Ascending aorta (tissue), 2 donors: Measurements from ENCODE around the gene SHE. TPM values are rescaled to one million over a fixed set of nuclear protein-coding genes. Genes with fewer than 3 reads are reported as not detected.

Experiments
- DNase-seq, 2 donors: peaks; one replicate each; pipeline ENCODE4 v3.0.0-alpha.2; 2019; ENCODE audit warnings: low spot score in 2 of 2
- H3K27ac ChIP-seq, 2 donors: fragments of 200-600 bp; sonication (generic); one replicate each; pipeline ENCODE4 v1.5.1; 2016 to 2017; ENCODE audit warnings: mild to moderate bottlenecking in 1 of 2
- H3K27me3 ChIP-seq: fragments of 200-600 bp; sonication (generic); one replicate; pipeline ENCODE4 v1.5.1; 2017
- H3K36me3 ChIP-seq, 2 donors: fragments of 200-600 bp; sonication (generic); one replicate each; pipeline ENCODE4 v1.5.1; 2016
- H3K4me1 ChIP-seq, 2 donors: fragments of 200-600 bp; sonication (generic); one replicate each; pipeline ENCODE4 v1.5.1; 2016 to 2017; ENCODE audit warnings: mild to moderate bottlenecking in 1 of 2
- H3K4me3 ChIP-seq, 2 donors: fragments of 200-600 bp; sonication (generic); one replicate each; pipeline ENCODE4 v1.5.1; 2016 to 2017; ENCODE audit warnings: mild to moderate bottlenecking in 1 of 2
- H3K9me3 ChIP-seq, 2 donors: fragments of 200-600 bp; sonication (generic); one replicate each; pipeline ENCODE4 v1.5.1; 2016
- intact Hi-C: fragments of 100-400 bp; cut with DNase I; formaldehyde crosslinking; loops from one replicate; pipeline ENCODE4 v1.15.1; 2023
- total RNA-seq: library from RNA; depleted of rRNA; stranded (reverse); fragments of >200 nt; gene quantifications from one replicate; pipeline ENCODE4 v1.1.0, GENCODE V29; 2016
- TF ChIP-seq, protein P1 (sequence below), 3 experiments: fragments of 200-600 bp in 2 of 3; fragments of 450-650 bp in 1 of 3; sonication (generic) in 2 of 3; IDR thresholded peaks; one replicate each; pipeline ENCODE4 v1.5.1; 2016 to 2019; ENCODE audit warnings: antibody characterized with exemption in 3 of 3, mild to moderate bottlenecking in 1 of 3, moderate library complexity in 1 of 3

Gene SHE
- total RNA-seq, 1 donor from 2014 or later = 107 TPM

DNA sequence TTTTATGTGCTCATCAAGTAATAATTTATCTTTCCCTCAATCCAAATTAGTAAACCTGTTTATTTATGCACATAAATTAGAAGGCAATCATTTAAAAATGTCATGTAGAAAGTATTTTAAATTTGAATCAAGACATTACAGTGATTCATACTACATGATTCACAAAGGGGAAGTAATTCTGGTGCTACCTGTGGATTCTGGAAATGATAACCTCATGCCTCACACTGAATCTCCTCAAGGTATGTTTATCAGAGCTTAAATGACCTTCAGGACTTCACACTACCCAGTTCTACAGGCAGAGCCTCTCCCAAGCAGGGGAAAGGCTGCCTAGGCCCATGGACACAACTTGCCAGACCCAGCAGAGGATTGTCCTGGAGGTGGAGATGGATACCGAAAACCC, 25.4 kb downstream of the SHE start:
- H3K4me1 ChIP-seq = no peaks in the 10 kb centered on the region
- intact Hi-C loops = no loop called here
- TF ChIP-seq, protein P1, sequence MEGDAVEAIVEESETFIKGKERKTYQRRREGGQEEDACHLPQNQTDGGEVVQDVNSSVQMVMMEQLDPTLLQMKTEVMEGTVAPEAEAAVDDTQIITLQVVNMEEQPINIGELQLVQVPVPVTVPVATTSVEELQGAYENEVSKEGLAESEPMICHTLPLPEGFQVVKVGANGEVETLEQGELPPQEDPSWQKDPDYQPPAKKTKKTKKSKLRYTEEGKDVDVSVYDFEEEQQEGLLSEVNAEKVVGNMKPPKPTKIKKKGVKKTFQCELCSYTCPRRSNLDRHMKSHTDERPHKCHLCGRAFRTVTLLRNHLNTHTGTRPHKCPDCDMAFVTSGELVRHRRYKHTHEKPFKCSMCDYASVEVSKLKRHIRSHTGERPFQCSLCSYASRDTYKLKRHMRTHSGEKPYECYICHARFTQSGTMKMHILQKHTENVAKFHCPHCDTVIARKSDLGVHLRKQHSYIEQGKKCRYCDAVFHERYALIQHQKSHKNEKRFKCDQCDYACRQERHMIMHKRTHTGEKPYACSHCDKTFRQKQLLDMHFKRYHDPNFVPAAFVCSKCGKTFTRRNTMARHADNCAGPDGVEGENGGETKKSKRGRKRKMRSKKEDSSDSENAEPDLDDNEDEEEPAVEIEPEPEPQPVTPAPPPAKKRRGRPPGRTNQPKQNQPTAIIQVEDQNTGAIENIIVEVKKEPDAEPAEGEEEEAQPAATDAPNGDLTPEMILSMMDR (IDR thresholded peaks at IDR 0.05) = no peak

DNA sequence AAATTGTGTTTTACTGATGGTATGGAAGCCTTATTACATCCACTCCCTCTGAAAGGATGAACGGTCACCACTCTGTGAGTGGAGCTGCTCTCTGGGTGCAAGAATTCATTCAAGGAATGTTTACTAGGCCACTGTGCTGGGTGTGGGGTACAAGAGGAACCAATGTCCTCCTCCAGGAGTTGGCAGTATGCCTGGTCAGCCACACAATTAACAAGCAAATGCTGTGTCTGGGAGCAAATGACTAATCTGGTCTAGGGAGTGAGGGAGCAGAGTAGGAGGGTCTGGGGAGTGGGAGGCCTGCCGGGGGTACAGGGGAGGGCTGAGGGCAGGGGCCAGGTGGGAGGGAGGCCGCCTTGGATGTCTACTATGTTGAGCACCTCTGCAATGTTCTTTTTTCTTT, 27.4 kb downstream of the SHE start:
- H3K4me3 ChIP-seq = no peak overlapping the region

More for the DNA sequence above, 25.4 kb downstream of the SHE start:
- Histone ChIP-seq H3K36me3 (no peaks in the 10 kb centered on the region), H3K27me3 (no peaks in the 10 kb centered on the region), H3K9me3 (no peaks in the 10 kb centered on the region), H3K4me3 (no peak overlapping the region), H3K27ac (no peak overlapping the region)
- DNase-seq = no peak

DNA sequence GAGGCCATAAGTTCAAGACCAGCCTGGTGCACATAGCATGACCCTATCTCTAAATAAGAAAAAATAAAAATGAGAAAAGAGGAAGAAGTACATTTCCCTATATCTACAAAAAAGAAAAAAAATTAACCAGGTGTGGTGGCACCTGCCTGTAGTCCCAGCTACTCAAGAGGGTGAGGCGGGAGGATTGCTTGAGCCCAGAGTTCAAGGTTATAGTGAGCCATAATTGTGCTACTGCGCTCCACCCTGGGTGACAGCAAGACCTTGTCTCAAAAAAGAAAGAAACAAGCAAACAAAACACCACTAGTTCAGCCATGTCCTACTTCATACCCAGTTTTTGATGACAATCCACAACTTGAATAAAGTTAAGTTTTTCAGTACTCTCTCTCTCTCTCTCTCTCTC, 30.9 kb downstream of the SHE start:
- Histone ChIP-seq H3K4me1 (no peaks in the 10 kb centered on the region), H3K27ac (no peak overlapping the region), H3K36me3 (peaks cover 0 to 4% of the 10 kb centered on the region in 2 donors), H3K4me3 (no peak overlapping the region), H3K9me3 (no peaks in the 10 kb centered on the region), H3K27me3 (no peaks in the 10 kb centered on the region)
- no peak for DNase-seq
- intact Hi-C loops = no loop called here
- TF ChIP-seq, protein P1 (IDR thresholded peaks at IDR 0.05) = no peak

More for the DNA sequence above, 27.4 kb downstream of the SHE start:
- TF ChIP-seq, protein P1 (IDR thresholded peaks at IDR 0.05) = no peak
- Histone ChIP-seq H3K36me3 (no peaks in the 10 kb centered on the region), H3K4me1 (no peaks in the 10 kb centered on the region), H3K27me3 (no peaks in the 10 kb centered on the region), H3K27ac (no peak overlapping the region), H3K9me3 (no peaks in the 10 kb centered on the region)
- no peak for DNase-seq
- intact Hi-C loops = no loop called here

DNA sequence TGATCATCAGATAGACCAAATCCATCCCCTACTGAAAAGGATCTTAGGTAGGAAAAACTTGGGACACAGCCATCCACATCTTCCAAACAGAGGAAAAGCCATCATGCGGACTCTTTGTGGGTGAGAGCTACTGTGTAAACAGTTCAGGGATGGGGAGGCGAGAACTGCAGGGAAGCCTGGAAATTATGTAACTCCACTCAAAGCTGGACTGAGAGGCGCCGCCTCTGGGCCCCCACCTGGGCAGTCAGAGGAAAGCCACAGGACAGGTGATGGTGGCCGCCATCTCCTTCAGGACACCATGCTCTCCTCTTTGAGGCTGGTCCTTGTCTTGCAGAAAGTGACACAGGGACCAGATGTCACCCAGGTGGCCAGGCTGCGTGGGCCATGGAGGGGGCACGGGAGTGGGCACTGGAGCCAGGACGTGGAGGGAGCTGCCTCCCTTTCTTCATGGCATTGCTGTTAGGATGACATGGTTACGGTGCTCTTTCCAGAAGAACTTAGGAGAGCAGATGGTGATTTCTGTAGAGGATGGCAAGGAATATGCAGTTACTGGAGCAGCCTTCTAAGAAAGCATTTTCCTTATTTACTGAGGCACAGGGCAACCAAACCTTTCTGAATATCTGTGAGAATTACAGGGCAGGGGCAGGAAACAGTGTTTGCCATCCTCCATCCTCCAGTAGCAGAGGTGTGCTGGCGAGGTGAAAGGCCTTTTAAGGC, 32.2 kb downstream of the SHE start:
- H3K36me3 ChIP-seq = peaks cover 7 to 16% of the 10 kb centered on the region in 2 donors
- H3K9me3 ChIP-seq = no peaks in the 10 kb centered on the region
- H3K27me3 ChIP-seq = no peaks in the 10 kb centered on the region
- DNase-seq = no peak
- intact Hi-C loops = no loop called here
- H3K4me3 ChIP-seq = no peak overlapping the region
- no peaks in the 10 kb centered on the region for H3K4me1 ChIP-seq
- TF ChIP-seq, protein P1 (IDR thresholded peaks at IDR 0.05) = no peak
- no peak overlapping the region for H3K27ac ChIP-seq

DNA sequence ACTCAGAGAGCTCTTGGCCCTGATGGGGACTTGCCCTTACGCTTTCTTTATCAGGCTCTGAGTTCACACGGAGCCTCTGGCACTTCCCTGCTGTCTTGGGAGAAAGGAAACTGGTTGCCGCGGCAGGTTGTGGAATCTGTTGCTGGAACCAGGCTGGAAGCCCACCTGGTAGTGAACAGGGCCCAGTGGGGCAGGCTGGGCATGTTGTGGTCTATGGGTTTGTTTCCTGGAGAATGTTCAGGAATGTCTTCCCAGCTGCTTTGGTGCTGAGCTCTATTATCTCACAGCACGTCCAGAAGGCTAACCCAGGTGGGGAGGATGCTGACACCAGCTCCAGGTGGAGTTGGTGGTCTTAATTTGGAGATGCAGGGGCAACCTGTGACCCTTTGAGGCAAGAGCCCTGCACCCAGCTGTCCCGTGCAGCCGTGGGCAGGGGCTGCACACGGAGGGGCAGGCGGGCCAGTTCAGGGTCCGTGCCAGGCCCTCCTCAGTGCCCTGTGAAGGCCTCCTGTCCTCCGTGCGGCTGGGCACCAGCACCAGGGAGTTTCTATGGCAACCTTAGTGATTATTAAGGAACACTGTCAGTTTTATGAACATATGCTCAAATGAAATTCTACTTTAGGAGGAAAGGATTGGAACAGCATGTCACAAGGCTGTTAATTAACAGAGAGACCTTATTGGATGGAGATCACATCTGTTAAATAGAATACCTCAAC, 33.5 kb downstream of the SHE start:
- H3K27me3 ChIP-seq = no peaks in the 10 kb centered on the region
- TF ChIP-seq, protein P1 (IDR thresholded peaks at IDR 0.05) = no peak
- no peaks in the 10 kb centered on the region for H3K9me3 ChIP-seq
- no peaks in the 10 kb centered on the region for H3K4me1 ChIP-seq
- no peak for DNase-seq
- intact Hi-C loops = no loop called here
- no peak overlapping the region for H3K4me3 ChIP-seq
- H3K36me3 ChIP-seq = peaks cover 7 to 16% of the 10 kb centered on the region in 2 donors
- no peak overlapping the region for H3K27ac ChIP-seq
